HL-60 (cell line): ENCODE data around the gene TK2.

Experiments used
- DNase-seq, 2 experiments: peaks; one replicate each; pipeline ENCODE4 v3.0.0-alpha.2; 2010 to 2020; ENCODE audit warnings: low read depth in 1 of 2, low spot score in 1 of 2
- H3K27ac ChIP-seq: fragments of 250-450 bp; sonication (Bioruptor Pico); replicated peaks from 2 replicates; pipeline ENCODE4 v1.5.1; 2020; ENCODE audit warnings: mild to moderate bottlenecking, moderate library complexity
- H3K27me3 ChIP-seq: fragments of 250-450 bp; sonication (Bioruptor Pico); 2 replicates; pipeline ENCODE4 v1.5.1; 2021; ENCODE audit warnings: mild to moderate bottlenecking, moderate library complexity; ENCODE audit not compliant: insufficient read depth, poor library complexity, severe bottlenecking
- H3K4me3 ChIP-seq: replicated peaks from 2 replicates; pipeline ENCODE4 v1.5.1; 2011; ENCODE audit warnings: mild to moderate bottlenecking, control low read depth, low read length; ENCODE audit not compliant: insufficient read depth
- CTCF ChIP-seq: IDR thresholded peaks from one replicate; pipeline ENCODE4 v1.5.1; 2011; ENCODE audit warnings: low read length, control low read depth, inconsistent platforms; ENCODE audit not compliant: insufficient read depth
- GABPA ChIP-seq: IDR thresholded peaks from 2 replicates; pipeline ENCODE4 v1.6.1; 2012; ENCODE audit warnings: low read depth
- POLR2AphosphoS5 ChIP-seq: IDR thresholded peaks from 2 replicates; pipeline ENCODE4 v1.6.1; 2012; ENCODE audit warnings: low read depth
- REST ChIP-seq: IDR thresholded peaks from 2 replicates; pipeline ENCODE4 v1.6.1; 2012; ENCODE audit warnings: low read depth; ENCODE audit not compliant: insufficient replicate concordance
- SPI1 ChIP-seq: IDR thresholded peaks from 2 replicates; pipeline ENCODE4 v1.6.1; 2012; ENCODE audit warnings: low read depth, mild to moderate bottlenecking, borderline replicate concordance

TK2 gene

GRCh38 chr16:66470556-66470955 lies 79.4 kb downstream of the TK2 start:
- no peak for DNase-seq
- TF ChIP-seq GABPA (no peak), POLR2AphosphoS5 (no peak), SPI1 (no peak), CTCF (no peak), REST (no peak)
- no peak overlapping the region for H3K27ac ChIP-seq
- H3K4me3 ChIP-seq, result no peak overlapping the region
- no peaks in the 10 kb centered on the region for H3K27me3 ChIP-seq

GRCh38 chr16:66469947-66470546 lies 79.9 kb downstream of the TK2 start:
- H3K27ac ChIP-seq, result no peak overlapping the region
- no peaks in the 10 kb centered on the region for H3K27me3 ChIP-seq
- TF ChIP-seq REST (no peak), POLR2AphosphoS5 (no peak), SPI1 (no peak), CTCF (no peak), GABPA (no peak)
- H3K4me3 ChIP-seq, result no peak overlapping the region
- no peak for DNase-seq

- Histone ChIP-seq H3K4me3 (no peak overlapping the region), H3K27ac (no peak overlapping the region), H3K27me3 (no peaks in the 10 kb centered on the region)
- TF ChIP-seq SPI1 (no peak), POLR2AphosphoS5 (no peak), REST (no peak), GABPA (no peak)
- DNase-seq, result no peak
These were observed 80.5 kb downstream of the TK2 start for GRCh38 chr16:66469291-66469946.
